IMR-90 (cell line): ENCODE data around the gene BMP7. TPM values are rescaled to one million over a fixed set of nuclear protein-coding genes. Genes with fewer than 3 reads are reported as not detected.

ENCODE experiments used
- ATAC-seq: fragments of 200-7000 bp; cut with Tn5 transposase; 2 replicates; pipeline ENCODE4 v1.9.1; 2020; ENCODE audit warnings: low read depth, mild to moderate bottlenecking, moderate library complexity
- BruUV-seq: library from RNA; stranded (reverse); fragments of 400-500 nt; replicated peaks from 2 replicates; lab custom pipeline; 2021; lab: Mats Ljungman, UMichigan
- CTCF ChIA-PET: fragments of 300-600 bp; formaldehyde crosslinking; extraction: SDS; loops from one replicate; lab custom pipeline; 2021; ENCODE audit warnings: antibody characterized with exemption; lab: Yijun Ruan, JAX
- POLR2A ChIA-PET: fragments of 300-600 bp; sonication (Branson Sonifier 250); formaldehyde crosslinking; loops from one replicate; lab custom pipeline; 2022; ENCODE audit warnings: antibody characterized with exemption; ENCODE audit not compliant: unreplicated experiment; lab: Charles Lee
- DNase-seq: peaks from one replicate; pipeline ENCODE4 v3.0.0; 2013
- H2AFZ ChIP-seq: replicated peaks from 2 replicates; pipeline ENCODE3; 2013; ENCODE audit warnings: low read length, mild to moderate bottlenecking; ENCODE audit not compliant: poor library complexity
- H2AK5ac ChIP-seq: 2 replicates; pipeline ENCODE4 v1.6.1; 2013; ENCODE audit warnings: low read depth, low read length, inconsistent platforms
- H2AK9ac ChIP-seq: replicated peaks from 2 replicates; pipeline ENCODE3; 2013; ENCODE audit warnings: mild to moderate bottlenecking, low read depth, low read length, moderate library complexity; ENCODE audit not compliant: poor library complexity
- H2BK120ac ChIP-seq: 2 replicates; pipeline ENCODE4 v1.6.1; 2013; ENCODE audit warnings: low read depth, low read length, inconsistent platforms
- H2BK15ac ChIP-seq: 3 replicates; pipeline ENCODE4 v1.6.1; 2013; ENCODE audit warnings: low read depth, low read length, inconsistent platforms
- H2BK20ac ChIP-seq: 2 replicates; pipeline ENCODE4 v1.6.1; 2013; ENCODE audit warnings: low read depth, mild to moderate bottlenecking, inconsistent platforms, low read length, moderate library complexity
- H2BK5ac ChIP-seq: 2 replicates; pipeline ENCODE4 v1.6.1; 2013; ENCODE audit warnings: mild to moderate bottlenecking, low read depth, low read length, inconsistent platforms; ENCODE audit not compliant: poor library complexity, severe bottlenecking
- H3K14ac ChIP-seq: replicated peaks from 2 replicates; pipeline ENCODE4 v1.6.1; 2013; ENCODE audit warnings: low read depth, low read length, inconsistent platforms
- H3K18ac ChIP-seq: 2 replicates; pipeline ENCODE4 v1.6.1; 2013; ENCODE audit warnings: low read depth, low read length, control low read depth
- H3K23ac ChIP-seq: 2 replicates; pipeline ENCODE4 v1.6.1; 2013; ENCODE audit warnings: low read depth, low read length, inconsistent platforms
- H3K27ac ChIP-seq: 2 replicates; pipeline ENCODE4 v1.5.1; 2013; ENCODE audit warnings: mild to moderate bottlenecking, control low read depth, low read length; ENCODE audit not compliant: insufficient read depth
- H3K27me3 ChIP-seq: 2 replicates; pipeline ENCODE4 v1.6.1; 2013; ENCODE audit warnings: low read length; ENCODE audit not compliant: control insufficient read depth, insufficient read depth
- H3K36me3 ChIP-seq: 2 replicates; pipeline ENCODE4 v1.6.1; 2013; ENCODE audit warnings: low read length, mixed read lengths; ENCODE audit not compliant: control insufficient read depth, insufficient read depth
- H3K4ac ChIP-seq: 2 replicates; pipeline ENCODE4 v1.6.1; 2013; ENCODE audit warnings: low read depth, low read length, inconsistent platforms
- H3K4me1 ChIP-seq: 2 replicates; pipeline ENCODE4 v1.6.1; 2013; ENCODE audit warnings: low read length, mixed read lengths; ENCODE audit not compliant: control insufficient read depth, insufficient read depth
- H3K4me2 ChIP-seq: 2 replicates; pipeline ENCODE4 v1.6.1; 2013; ENCODE audit warnings: low read depth, mild to moderate bottlenecking, control low read depth, low read length, moderate library complexity
- H3K4me3 ChIP-seq: 2 replicates; pipeline ENCODE4 v1.5.1; 2013; ENCODE audit warnings: low read depth, mild to moderate bottlenecking, control low read depth, low read length, moderate library complexity; ENCODE audit not compliant: insufficient read depth
- H3K56ac ChIP-seq: 2 replicates; pipeline ENCODE4 v1.6.1; 2013; ENCODE audit warnings: low read length, inconsistent platforms; ENCODE audit not compliant: insufficient read depth; ENCODE audit errors: extremely low read depth
- H3K79me1 ChIP-seq, 2 experiments: 2 replicates each; pipeline ENCODE4 v1.6.1; 2013; ENCODE audit warnings: low read length in 2 of 2, inconsistent platforms in 1 of 2, low read depth in 1 of 2
- H3K9ac ChIP-seq: 2 replicates; pipeline ENCODE4 v1.6.1; 2013; ENCODE audit warnings: low read depth, low read length, control low read depth
- H3K9me1 ChIP-seq: 2 replicates; pipeline ENCODE4 v1.6.1; 2013; ENCODE audit warnings: low read length, inconsistent platforms; ENCODE audit not compliant: insufficient read depth
- H3K9me3 ChIP-seq: 2 replicates; pipeline ENCODE4 v1.6.1; 2013; ENCODE audit warnings: low read length; ENCODE audit not compliant: control insufficient read depth, insufficient read depth
- H4K20me1 ChIP-seq: 2 replicates; pipeline ENCODE4 v1.6.1; 2013; ENCODE audit warnings: low read length, inconsistent platforms; ENCODE audit not compliant: insufficient read depth
- H4K5ac ChIP-seq: 2 replicates; pipeline ENCODE4 v1.6.1; 2013; ENCODE audit warnings: mild to moderate bottlenecking, low read depth, low read length, control low read depth
- H4K8ac ChIP-seq, 2 experiments: 2 replicates each; pipeline ENCODE4 v1.6.1; 2013; ENCODE audit warnings: low read depth in 2 of 2, low read length in 2 of 2, control low read depth in 1 of 2, inconsistent platforms in 1 of 2
- H4K91ac ChIP-seq: 2 replicates; pipeline ENCODE4 v1.6.1; 2013; ENCODE audit warnings: low read depth, low read length, inconsistent platforms; ENCODE audit not compliant: insufficient read depth
- FOS ChIP-seq: fragments of 150-350 bp; IDR thresholded peaks from 2 replicates; pipeline ENCODE4 v1.6.1; 2016; ENCODE audit warnings: low read depth, low read length
- MXI1 ChIP-seq: IDR thresholded peaks from 2 replicates; pipeline ENCODE4 v1.6.1; 2012; ENCODE audit warnings: low read depth, mild to moderate bottlenecking, low read length, moderate library complexity, borderline replicate concordance
- RAD21 ChIP-seq: IDR thresholded peaks from 2 replicates; pipeline ENCODE4 v1.6.1; 2012; ENCODE audit warnings: low read length, improper control_type of control experiment
- WGBS, 2 experiments: methylation state at CpG; one replicate each; pipeline versions ENCODE4 v1.1.5 to v1.1.7; 2013; ENCODE audit warnings: missing lambda C conversion rate in 2 of 2; ENCODE audit not compliant: insufficient read length in 1 of 2; ENCODE audit errors: extremely low coverage in 2 of 2; 5-methylcytosine and 5-hydroxymethylcytosine counted together
- dilution Hi-C: fragments of 300-500 bp; cut with HindIII; formaldehyde crosslinking; loops from one replicate; pipeline ENCODE4 v1.14.3; 2018; ENCODE audit warnings: low sequenced_read_pairs; ENCODE audit not compliant: unreplicated experiment
- in situ Hi-C: fragments of 300-500 bp; cut with MboI; formaldehyde crosslinking; loops from 3 replicates; pipeline ENCODE4 v1.14.3; 2019; ENCODE audit warnings: low sequenced_read_pairs, inconsistent platforms, mixed read lengths
- intact Hi-C: fragments of 100-400 bp; cut with micrococcal nuclease; formaldehyde crosslinking; loops from 2 replicates; pipeline ENCODE4 v1.10.0; 2022
- polyA plus RNA-seq, 3 experiments: library from polyadenylated mRNA; depleted of rRNA; stranded (reverse); fragments of >200 nt; gene quantifications; 2 replicates each; pipeline ENCODE4 v1.2.3, GENCODE V29; 2012; ENCODE audit warnings: low replicate concordance in 1 of 3
- total RNA-seq: library from RNA; depleted of rRNA; stranded (reverse); fragments of >200 nt; gene quantifications from 2 replicates; pipeline ENCODE4 v1.2.3, GENCODE V29; 2012

The BMP7 gene
- total and polyA plus RNA-seq, 2 of the 4 experiments (the other 2 are of a cell fraction): not detected

- Histone ChIP-seq H2AK5ac (no peak overlapping the region), H3K18ac (no peak overlapping the region), H2BK20ac (no peak overlapping the region), H3K56ac (no peak overlapping the region), H2BK5ac (no peak overlapping the region), H2AK9ac (no peak overlapping the region), H4K5ac (no peak overlapping the region), H3K36me3 (no peaks in the 10 kb centered on the region), H3K9ac (no peak overlapping the region), H2AFZ (no peak overlapping the region), H4K20me1 (no peaks in the 10 kb centered on the region), H3K27me3 (no peaks in the 10 kb centered on the region), H3K27ac (no peak overlapping the region), H3K9me1 (no peaks in the 10 kb centered on the region), H3K9me3 (peaks cover 9% of the 10 kb centered on the region; the same call in 1 of the 2 replicates), H4K91ac (no peak overlapping the region), H3K79me1 (no peaks in the 10 kb centered on the region), H3K4ac (no peak overlapping the region), H2BK15ac (no peak overlapping the region), H3K14ac (no peak overlapping the region), H3K4me2 (no peak overlapping the region), H3K4me3 (no peak overlapping the region), H4K8ac (no peak overlapping the region), H3K23ac (no peak overlapping the region), H3K4me1 (no peaks in the 10 kb centered on the region), H2BK120ac (no peak overlapping the region)
- in situ Hi-C loops (no loop called here), dilution Hi-C loops (no loop called here), intact Hi-C loops (no loop called here)
- DNase-seq (no peak), ATAC-seq (no peak)
- TF ChIP-seq MXI1: no peak
- no peak for TF ChIP-seq RAD21
- no peak for TF ChIP-seq FOS
- POLR2A ChIA-PET: no interaction called here
- WGBS, 2 experiments: 87% methylated on average over 9 of the region's 10 CpGs; no CpG with 5 or more reads in 1 of the 2 experiments
- no TSS peak for BruUV-seq
- CTCF ChIA-PET: no interaction called here
These were observed 71.4 kb downstream of the BMP7 start for GRCh38 chr20:57195023-57195422.
